GM18508 (cell line): ENCODE measurements around the gene DCTN3.

Experiments used
- ATAC-seq: cut with Tn5 transposase; IDR thresholded peaks from one replicate; pipeline ENCODE4 v1.9.1; 2021; ENCODE audit warnings: moderate number of reproducible peaks; ENCODE audit not compliant: insufficient read depth, unreplicated experiment

The DCTN3 gene

DNA sequence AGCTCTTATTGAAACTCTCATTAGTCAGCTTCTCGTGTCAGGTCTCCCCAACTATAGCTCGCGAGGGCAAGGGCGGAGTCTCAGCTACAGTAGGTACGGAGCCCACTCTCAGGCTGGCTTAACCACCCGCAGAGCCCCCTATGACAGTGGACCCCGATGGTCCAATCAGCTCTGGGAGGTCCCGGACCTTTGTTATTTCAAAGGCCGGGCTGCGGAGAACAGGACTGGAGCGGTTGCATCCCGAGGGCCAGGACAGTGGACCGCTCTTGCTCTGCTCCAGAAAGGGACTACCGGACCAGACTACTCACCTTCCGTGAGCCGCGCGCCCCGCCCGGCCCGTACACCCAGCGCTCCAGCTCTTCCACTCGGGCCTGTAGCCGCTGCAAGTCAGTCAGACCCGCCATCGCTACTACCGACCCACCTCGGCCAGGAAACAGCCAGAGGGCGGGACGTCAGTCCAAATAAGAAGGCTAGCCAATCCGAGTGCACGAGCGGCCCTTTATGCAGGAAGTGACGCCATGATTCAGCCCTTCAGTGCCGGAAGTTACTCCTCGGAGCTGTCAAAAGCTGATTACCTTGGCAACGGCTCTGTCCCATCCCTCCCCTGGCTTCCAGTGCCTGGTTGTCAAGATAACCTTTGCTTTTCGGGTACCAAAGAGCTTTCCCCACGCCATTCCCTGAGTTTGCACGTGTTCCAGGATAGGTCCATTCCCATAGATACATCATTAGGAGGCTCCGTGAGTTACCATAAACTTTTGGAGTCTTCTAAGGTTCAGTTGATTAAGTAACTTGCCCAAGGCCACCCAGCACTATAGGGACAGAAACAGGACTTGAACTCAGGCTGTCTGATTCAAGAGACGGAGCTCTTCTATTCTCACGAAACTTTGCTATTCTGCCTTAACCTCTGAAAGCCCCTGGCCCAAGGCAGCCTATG lies at the start of gene DCTN3:
Gene DCTN3, minus strand, starts transcription at position 435 of the 934 bp plus-strand sequence. Its CDS starts 31 bp downstream, at position 404.
- peak; percentile 92 for ATAC-seq

- ATAC-seq: no peak
These were observed 45.3 kb upstream of the DCTN3 start for GRCh38 chr9:34665381-34666250.

- ATAC-seq: no peak
These were observed 44.7 kb upstream of the DCTN3 start for GRCh38 chr9:34665067-34665380.

GRCh38 chr9:34664281-34665066 lies 44.2 kb upstream of the DCTN3 start:
- ATAC-seq: no peak

DNA sequence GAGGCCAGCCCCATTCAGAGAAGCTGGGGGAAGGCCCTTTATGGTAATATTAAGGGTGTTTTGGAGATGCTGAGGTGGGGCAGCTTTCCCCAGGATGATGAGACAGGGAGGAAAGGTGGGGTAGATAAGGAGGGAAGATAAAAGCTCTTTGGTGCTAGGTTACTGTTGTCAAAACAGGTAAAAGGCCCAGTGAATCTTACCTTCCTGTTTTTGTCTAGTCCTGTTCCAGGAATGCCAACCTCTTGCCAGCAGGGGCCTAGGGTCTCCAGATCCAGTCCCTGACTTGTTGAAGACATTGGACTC lies 43.0 kb upstream of the DCTN3 start:
- ATAC-seq: no peak

DNA sequence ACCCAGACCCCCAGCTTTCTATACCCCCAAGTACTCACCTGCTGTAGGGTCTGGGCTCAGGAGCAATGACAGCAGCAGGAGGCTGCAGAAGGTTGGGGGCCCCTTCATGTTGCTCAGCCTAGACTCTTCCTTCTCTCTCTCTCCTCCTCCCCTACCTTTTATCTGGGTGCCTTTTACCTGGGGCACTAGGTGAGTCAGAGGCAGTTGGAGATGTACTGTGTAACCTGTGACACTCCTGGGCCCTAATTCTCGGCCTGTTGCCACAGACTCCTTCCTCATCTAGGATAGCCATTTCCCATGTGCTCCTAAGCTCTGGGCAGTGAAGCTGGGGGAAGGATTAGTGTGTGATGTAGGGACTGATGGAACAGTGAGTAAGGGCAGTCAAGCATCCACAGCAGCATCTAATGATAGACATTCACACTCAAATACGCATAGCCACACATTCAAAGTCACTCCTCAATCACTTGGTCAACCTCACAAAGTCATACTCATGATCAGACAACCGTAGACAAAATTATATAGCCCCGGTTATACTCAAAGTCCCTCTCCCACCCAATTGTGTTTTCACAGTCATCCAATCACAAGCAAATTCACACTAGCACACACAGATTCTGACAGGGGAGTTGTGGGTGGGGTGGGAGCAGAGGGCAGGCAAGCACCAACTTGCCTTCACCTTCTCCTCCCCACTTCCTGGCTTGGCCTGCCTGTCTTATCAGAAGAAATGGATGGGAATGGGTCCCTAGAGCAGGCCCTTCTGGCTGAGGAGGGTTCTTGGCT lies 42.4 kb upstream of the DCTN3 start, which contains the start of gene CCL27:
Gene CCL27, minus strand, starts transcription at position 132 of the 777 bp plus-strand sequence. Its CDS starts 24 bp downstream, at position 108.
- no peak for ATAC-seq

DNA sequence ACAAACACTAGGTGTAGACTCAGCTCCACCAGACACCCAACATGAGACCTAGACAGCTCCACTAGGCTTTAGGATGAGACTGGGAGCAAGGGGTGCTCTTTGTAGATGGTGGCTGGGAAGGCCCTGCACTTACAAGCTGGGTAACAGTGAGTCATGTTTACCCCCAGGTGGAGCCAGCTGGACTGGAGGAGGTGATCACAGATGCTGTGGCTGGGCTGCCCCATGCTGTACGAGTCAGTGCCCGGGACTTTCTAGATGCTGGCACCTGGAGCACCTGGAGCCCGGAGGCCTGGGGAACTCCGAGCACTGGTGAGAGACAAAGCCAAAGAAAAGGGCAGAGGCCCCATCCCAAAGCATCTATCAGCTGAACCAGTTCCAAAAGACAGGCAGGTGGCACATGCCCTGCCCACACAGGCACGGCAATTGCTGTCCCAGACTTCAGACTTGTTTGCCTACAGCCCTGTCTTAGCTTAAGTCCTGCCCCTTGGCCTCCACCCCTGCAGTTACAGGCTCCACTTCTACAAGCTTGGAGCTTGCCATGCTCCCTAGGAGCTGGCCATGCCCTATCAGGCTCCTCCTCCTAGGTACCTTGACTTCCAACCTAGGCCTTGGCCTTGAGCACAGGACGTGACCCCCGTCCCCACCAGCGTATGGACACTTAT lies 39.4 kb upstream of the DCTN3 start:
- no peak for ATAC-seq

GRCh38 chr9:34658461-34658860 lies 38.2 kb upstream of the DCTN3 start:
- ATAC-seq: no peak

DNA sequence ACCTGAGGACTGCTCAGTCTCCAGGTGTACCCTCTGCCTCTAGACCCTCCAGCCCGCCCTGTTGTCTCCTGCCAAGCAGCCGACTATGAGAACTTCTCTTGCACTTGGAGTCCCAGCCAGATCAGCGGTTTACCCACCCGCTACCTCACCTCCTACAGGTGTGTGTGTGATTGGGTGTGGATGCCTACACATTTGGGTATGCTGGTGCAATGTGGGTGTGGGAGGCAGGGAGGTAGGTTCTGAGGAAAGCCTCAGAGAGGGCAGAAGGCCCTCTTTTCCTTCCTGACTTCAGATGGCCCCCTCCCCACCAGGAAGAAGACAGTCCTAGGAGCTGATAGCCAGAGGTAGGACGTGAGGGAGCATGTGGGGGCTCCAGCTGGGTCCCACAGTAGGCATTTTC lies 36.7 kb upstream of the DCTN3 start:
- no peak for ATAC-seq

DNA sequence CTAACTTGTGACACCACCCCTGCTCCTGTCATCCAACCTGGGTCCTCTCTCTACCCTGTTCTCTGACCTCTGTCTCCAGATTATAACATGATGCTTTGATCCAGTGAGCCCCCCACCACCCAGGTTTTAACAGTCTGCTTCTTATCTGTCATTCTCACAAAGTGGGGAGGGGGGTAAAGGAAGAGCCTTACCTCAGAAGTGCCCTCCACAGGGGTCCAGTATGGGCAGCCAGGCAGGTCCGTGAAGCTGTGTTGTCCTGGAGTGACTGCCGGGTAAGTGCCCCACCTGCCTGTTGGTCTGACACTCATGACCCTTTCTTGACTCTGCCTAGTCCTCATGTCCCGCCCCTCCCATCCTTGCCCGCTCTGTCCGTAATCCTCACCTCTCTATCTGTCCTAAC lies 35.1 kb upstream of the DCTN3 start:
- ATAC-seq: no peak

GRCh38 chr9:34654323-34655051 lies 34.2 kb upstream of the DCTN3 start:
- no peak for ATAC-seq

GRCh38 chr9:34653151-34654072 lies 33.1 kb upstream of the DCTN3 start:
- ATAC-seq: no peak

GRCh38 chr9:34652602-34653000 lies 32.3 kb upstream of the DCTN3 start:
- ATAC-seq: no peak

GRCh38 chr9:34651876-34652601 lies 31.7 kb upstream of the DCTN3 start, which contains the start of gene IL11RA:
IL11RA (plus strand) TSS chr9:34652185; CDS start chr9:34655218, 3,033 bp downstream.
- no peak for ATAC-seq

DNA sequence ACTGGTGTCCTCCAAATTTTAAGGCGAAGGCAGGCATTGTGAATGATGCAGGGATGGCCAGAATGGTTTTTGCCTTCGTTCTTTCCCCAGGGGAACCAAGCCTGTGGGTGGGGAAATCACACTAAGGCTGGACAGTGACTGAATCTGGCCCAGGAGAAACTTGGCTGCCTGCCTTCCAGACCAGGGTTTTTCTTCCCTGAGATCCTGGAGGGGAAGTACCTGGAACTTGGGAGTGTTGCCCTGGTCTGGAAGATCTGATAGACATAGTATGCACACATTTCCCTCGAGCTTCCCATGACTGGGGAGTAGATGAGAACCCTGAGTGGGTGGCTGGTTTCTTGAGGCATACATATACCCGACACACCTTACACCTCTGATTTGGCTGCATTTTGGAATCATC lies 31.0 kb upstream of the DCTN3 start:
- no peak for ATAC-seq

GRCh38 chr9:34650816-34651215 lies 30.5 kb upstream of the DCTN3 start:
- no peak for ATAC-seq

DNA sequence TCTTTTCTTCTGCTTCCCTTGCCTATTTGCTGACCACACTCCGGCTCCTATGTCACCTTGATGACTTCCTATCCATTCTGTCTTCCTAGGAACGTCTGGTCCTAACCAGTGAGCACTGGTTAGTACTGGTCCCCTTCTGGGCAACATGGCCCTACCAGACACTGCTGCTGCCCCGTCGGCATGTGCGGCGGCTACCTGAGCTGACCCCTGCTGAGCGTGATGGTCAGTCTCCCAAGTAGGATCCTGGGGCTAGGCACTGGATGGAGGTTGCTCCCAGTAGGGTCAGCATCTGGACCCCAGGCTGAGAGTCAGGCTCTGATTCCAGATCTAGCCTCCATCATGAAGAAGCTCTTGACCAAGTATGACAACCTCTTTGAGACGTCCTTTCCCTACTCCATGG lies 28.4 kb upstream of the DCTN3 start:
- ATAC-seq: no peak
